GM19324 (cell line): ENCODE measurements around the gene TMEM219.
"Not testable (repeated sequence)": the region's sequence is repeated elsewhere in the genome, so short reads cannot be mapped to it uniquely, and the experiment has no call there.

Experiments used
- ATAC-seq: cut with Tn5 transposase; IDR thresholded peaks from one replicate; pipeline ENCODE4 v1.9.1; 2021; ENCODE audit warnings: mild to moderate bottlenecking, moderate library complexity; ENCODE audit not compliant: unreplicated experiment, low FRiP score

The TMEM219 gene

DNA sequence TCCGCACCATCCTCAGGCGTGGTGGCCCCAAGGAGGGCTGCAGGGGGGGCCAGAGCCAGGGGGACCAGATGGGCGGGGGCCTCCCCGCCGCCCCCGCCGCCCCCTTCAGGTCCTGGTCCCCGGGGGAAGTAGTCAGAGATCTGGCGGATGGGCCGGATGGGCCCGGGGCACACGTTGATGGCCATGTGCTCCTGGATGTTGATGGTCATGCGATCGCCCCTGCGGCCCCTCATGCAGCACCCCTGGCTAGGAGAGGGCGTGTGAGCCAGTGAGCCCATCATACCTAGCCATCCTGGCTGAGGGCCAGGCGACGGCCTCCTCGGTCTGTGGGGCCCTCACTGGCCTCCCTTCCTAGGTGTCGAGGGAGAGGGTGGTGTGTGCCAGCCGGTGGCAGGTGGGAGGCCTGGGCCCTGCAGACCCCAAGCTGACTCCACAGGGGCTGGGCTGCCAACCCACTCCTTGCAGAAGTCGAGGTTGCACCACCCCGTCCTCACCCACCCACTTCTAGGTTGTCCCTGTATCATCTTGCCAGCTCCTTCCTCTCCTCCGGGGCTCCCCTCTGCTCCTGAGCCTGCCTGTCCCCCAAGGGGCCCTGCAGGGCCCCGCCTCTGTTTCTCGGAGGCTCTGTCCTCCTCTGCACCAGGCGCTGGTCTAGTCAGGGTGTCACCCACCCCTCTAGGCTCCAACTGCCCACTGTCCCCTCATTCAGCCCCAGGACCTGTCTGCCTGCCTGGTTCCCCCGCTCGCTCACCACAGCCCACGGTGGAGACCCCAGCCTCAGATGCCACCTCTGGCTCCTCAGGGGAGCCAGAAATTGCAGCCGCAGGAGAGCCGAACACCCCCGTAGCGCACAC lies 48.3 kb downstream of the TMEM219 start:
- no peak for ATAC-seq

DNA sequence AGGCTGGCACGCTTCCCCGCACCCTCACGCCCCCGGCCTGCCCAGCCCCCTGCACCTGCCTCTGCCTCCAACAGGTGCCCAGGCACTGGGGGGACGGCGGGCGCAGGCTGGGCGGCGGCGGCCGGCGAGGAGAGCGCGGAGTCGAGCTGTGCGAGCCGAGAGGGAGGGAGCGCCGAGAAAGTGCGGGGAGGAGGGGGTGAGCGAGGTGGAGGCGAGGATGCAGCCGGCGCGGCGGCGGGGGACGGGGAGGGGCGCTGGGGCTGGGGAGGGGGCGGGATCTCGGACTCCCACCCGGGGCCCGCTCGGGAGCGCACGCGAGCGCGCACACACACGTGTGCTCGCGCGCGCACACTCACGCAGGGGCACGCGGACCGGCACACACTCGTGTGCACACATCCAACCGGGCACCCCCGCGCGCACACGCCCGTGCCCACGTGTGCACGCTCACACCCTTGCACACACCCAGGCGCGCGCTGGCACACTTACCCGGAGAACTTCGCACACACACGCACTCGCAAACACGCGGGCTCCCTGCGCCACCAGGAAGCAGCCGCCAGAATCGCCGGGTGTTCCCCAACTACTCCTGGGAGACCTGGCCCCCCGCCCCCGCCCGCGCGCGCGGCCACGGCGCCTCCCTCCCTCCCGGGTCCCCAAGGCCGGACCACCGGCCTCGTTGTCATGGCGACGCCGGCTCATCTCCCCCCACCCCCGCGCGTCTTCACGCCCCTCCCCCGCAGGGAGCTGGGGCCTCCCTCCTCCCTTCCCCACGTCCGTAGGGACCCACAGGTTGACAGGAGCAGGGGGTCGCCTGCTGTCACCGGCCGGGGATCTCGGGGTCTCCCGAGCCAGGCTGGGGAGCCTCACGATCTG lies 49.2 kb downstream of the TMEM219 start, which contains the start of gene DOC2A:
Gene DOC2A (minus strand): TSS at position 184 of the 870 bp plus-strand sequence. CDS start 805 bp downstream, outside the sequence.
- ATAC-seq = no peak

DNA sequence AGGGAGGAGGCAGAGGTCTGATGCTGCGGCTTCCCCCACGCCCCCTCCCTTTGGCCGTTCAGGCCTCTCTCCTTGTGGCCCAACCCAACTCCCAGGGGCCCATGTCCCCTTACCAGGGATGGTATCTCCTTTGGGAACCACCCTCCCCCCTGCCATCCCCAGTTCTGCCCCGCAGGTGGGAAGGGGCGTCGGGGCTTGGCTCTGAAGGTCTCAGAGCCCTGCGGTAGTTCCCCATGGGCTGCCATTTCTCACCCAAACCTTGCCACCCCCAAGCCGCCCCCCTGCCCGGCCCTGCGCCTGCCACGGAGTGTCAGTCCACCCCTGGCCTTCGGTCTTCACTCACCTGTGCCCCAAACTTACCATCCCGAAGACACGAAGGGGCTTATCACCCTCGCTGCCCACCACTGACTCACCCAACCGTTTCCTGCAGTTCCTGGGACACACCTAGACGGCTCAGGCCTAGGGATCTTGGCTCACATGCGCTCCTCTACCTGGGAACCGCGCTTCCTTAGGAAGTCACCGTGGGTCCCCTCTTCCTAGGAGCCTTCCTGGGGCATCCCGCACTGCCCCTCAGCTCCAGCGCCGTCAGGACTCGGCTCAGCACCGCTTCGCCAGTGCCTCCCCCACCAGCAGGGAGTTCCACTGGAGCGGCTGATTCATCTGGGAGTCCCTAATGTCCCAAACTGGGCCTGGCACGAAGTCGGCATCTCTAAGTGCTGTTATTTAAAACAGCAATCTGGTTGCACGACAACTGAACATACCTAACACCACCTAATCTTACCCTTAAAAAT lies 50.0 kb downstream of the TMEM219 start:
- no peak for ATAC-seq

DNA sequence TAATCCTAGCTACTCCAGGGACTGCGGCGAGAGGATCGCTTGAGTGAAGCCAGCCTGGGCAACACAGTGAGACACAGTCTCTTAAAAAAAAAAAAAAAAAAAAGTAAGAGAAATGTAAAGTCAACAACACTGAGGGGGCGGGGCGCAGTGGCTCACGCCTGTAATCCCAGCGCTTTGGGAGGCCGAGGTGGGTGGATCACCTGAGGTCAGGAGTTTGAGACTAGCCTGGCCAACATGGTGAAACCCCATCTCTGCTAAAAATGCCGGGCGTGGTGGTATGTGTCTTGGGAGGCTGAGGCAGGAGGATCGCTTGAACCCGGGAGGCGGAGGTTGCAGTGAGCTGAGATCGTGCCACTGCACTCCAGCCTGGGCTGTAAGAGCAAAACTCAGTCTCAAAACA lies 50.7 kb downstream of the TMEM219 start:
- not testable (repeated sequence) for ATAC-seq

DNA sequence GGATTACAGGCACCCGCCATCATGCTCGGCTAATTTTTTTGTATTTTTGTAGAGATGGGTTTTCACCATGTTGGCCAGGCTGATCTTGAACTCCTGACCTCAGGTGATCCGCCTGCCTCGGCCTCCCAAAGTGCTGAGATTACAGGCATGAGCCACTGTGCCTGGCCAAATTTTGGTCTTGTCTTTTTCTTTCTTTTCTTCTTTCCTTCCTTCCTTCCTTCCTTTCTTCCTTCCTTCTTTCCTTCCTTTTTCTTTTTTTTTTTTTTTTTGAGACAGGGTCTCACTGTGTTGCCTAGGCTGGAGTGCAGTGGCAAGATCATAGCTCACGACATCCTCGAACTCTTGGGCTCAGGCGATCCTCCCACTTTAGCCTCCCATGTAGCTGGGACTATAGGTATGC lies 53.6 kb downstream of the TMEM219 start:
- not testable (repeated sequence) for ATAC-seq

DNA sequence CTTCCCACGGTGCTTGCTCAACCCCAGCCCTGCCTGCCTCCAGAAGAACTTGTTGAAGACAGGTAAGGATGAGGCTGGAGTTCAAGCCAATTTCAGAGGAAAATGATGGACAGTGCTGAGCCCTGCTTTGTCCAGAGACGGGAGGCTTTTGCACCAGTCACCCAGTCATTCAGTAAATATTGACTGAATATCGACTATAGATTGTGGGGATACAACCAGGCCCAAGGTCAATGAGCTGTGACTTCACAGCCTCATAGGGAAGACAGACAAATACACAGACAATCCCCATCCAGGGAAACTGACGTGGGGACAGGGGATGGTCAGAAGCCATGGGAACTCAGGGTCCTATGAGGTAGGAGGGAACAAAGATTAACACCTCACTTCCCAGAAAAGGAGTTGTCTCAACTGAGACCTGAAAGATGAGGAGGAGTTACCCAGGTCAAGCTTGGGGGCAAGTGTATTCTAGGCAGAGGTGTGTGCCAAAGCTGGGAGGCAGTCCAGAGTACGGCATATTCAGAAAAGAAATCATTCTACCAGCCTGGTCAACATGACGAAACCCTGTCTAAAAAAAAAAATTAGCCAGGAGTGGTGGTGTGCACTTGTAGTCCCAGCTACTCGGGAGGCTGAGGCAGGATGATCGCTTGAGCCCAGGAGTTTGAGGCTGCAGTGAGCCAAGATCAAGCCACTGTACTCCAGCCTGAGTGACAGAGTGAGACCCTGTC lies 54.8 kb downstream of the TMEM219 start:
- ATAC-seq = no peak

DNA sequence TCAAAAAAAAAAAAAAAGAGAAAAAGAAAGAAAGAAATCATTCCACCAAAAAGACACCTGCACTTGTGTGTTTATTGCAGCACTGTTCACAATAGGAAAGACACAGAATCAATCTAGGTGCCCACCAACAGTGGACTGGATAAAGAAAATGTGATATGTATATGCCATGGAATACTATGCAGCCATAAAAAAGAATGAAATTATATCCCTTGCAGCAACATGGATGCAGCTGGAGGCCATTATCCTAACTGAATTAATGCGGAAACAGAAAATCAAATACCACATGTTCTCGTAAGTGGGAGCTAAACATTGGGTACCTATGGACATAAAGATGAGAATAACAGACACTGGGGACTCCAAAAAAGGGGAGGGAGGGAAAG lies 55.4 kb downstream of the TMEM219 start:
- ATAC-seq = no peak

DNA sequence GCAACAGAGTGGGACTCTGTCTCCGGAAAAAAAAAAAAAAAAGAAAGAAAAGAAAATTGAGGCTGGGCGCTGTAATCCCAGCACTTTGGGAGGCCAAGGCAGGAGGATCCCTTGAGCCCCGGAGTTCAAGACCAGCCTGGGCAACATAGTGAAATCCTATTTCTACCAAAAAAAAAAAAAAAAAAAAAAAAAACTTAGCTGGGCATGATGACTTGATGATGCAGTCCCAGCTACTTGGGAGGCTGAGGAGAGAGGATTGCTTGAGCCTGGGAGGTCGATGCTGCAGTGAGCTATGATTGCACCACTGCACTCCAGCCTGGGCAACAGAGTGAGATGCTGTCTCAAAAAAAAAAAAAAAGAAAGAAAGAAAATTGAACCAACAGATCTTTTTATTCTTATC lies 56.1 kb downstream of the TMEM219 start:
- not testable (repeated sequence) for ATAC-seq

DNA sequence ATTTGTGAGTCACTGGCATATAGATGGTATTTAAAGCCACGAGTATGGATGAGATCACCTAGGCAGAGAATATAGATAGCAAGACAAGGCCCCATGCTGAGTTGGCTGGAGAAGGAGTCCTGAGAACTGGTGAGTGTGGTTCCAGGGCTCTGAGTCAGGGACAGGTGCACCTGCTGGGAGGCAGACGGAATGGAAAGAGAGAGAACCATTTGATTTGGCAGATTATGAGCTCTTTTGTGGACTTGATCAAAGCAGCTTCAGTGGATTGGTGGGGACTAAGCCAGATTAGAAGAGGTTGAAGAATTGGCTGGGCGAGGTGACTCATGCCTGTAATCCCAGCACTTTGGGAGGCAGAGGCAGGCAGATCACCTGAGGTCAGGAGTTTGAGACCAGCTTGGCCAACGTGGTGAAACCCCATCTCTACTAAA lies 56.9 kb downstream of the TMEM219 start:
- ATAC-seq = no peak
